ENCODE results near the gene LRRC27. TPM values are rescaled to one million over a fixed set of nuclear protein-coding genes. Genes with fewer than 3 reads are reported as not detected.
"Not testable (repeated sequence)": the region's sequence is repeated elsewhere in the genome, so short reads cannot be mapped to it uniquely, and the experiment has no call there.

Gene LRRC27
- total and polyA plus RNA-seq, 7 donors, result 2.2 to 8.3 (median 2.5) TPM

GRCh38 chr10:132311338-132311939 is 20.6 kb upstream of the LRRC27 start:
- H3K9me3 ChIP-seq, result no peaks in the 10 kb centered on the region
- H3K27ac ChIP-seq, result no peak overlapping the region
- intact Hi-C loops (cut with DNase I), result no loop called here
- TF ChIP-seq CTCF (IDR thresholded peaks at IDR 0.05), result no peak
- DNase-seq, result no peak
- no peak overlapping the region for H3K4me3 ChIP-seq
- peaks cover 11% of the 10 kb centered on the region for H3K4me1 ChIP-seq
- no peaks in the 10 kb centered on the region for H3K36me3 ChIP-seq (ENCODE audit: insufficient read depth in 1 of 2, low read depth in 1 of 2)
- 67 to 70% (median 68%) methylated on average over 18 of the region's 18 CpGs for WGBS, 3 donors
- no peak for ATAC-seq
- peaks cover 0 to 11% (median 0%) of the 10 kb centered on the region in 3 donors for H3K27me3 ChIP-seq (ENCODE audit: insufficient read depth in 3 of 3, low read length in 2 of 3)

GRCh38 chr10:132313305-132313704 is 18.7 kb upstream of the LRRC27 start:
- H3K27ac ChIP-seq, result no peak overlapping the region
- no peak for ATAC-seq
- peaks cover 0 to 3% (median 0%) of the 10 kb centered on the region in 3 donors for H3K27me3 ChIP-seq (ENCODE audit: insufficient read depth in 3 of 3, low read length in 2 of 3)
- H3K4me3 ChIP-seq, result no peak overlapping the region
- WGBS, 3 donors, result 88 to 91% (median 89%) methylated on average over 12 of the region's 12 CpGs
- peaks cover 4% of the 10 kb centered on the region for H3K4me1 ChIP-seq
- H3K36me3 ChIP-seq (ENCODE audit: insufficient read depth in 1 of 2, low read depth in 1 of 2), result no peaks in the 10 kb centered on the region
- no peaks in the 10 kb centered on the region for H3K9me3 ChIP-seq
- intact Hi-C loops (cut with DNase I), result no loop called here
- TF ChIP-seq CTCF (IDR thresholded peaks at IDR 0.05), result no peak
- DNase-seq, result no peak

- DNase-seq, result no peak
- Histone ChIP-seq H3K27ac (no peak overlapping the region), H3K9me3 (no peaks in the 10 kb centered on the region), H3K4me1 (peaks cover under 1% of the 10 kb centered on the region), H3K27me3 (ENCODE audit: insufficient read depth in 3 of 3, low read length in 2 of 3) (peaks cover 0 to 1% (median 0%) of the 10 kb centered on the region in 3 donors), H3K36me3 (ENCODE audit: insufficient read depth in 1 of 2, low read depth in 1 of 2) (no peaks in the 10 kb centered on the region), H3K4me3 (no peak overlapping the region)
- no peak for ATAC-seq
- 93 to 96% (median 95%) methylated on average over 6 of the region's 6 CpGs for WGBS, 3 donors
- intact Hi-C loops (cut with DNase I), result no loop called here
- TF ChIP-seq CTCF (IDR thresholded peaks at IDR 0.05), result no peak
Observed at GRCh38 chr10:132313865-132314264, 18.1 kb upstream of the LRRC27 start.

GRCh38 chr10:132314336-132314735 is 17.7 kb upstream of the LRRC27 start:
- ATAC-seq (no peak), DNase-seq (no peak)
- no peak for TF ChIP-seq CTCF (IDR thresholded peaks at IDR 0.05)
- Histone ChIP-seq H3K27me3 (ENCODE audit: insufficient read depth in 3 of 3, low read length in 2 of 3) (no peaks in the 10 kb centered on the region), H3K27ac (no peak overlapping the region), H3K4me1 (peaks cover under 1% of the 10 kb centered on the region), H3K4me3 (no peak overlapping the region), H3K9me3 (no peaks in the 10 kb centered on the region), H3K36me3 (ENCODE audit: insufficient read depth in 1 of 2, low read depth in 1 of 2) (no peaks in the 10 kb centered on the region)
- WGBS, 3 donors, result 98 to 99% (median 99%) methylated on average over 4 of the region's 4 CpGs
- intact Hi-C loops (cut with DNase I), result no loop called here

GRCh38 chr10:132314881-132315280 is 17.1 kb upstream of the LRRC27 start:
- H3K27ac ChIP-seq; H3K4me1 ChIP-seq; H3K9me3 ChIP-seq; DNase-seq; ATAC-seq; intact Hi-C loops (cut with DNase I); H3K36me3 ChIP-seq (ENCODE audit: insufficient read depth in 1 of 2, low read depth in 1 of 2); H3K4me3 ChIP-seq; H3K27me3 ChIP-seq (ENCODE audit: insufficient read depth in 3 of 3, low read length in 2 of 3): not testable (repeated sequence)
- WGBS, 3 donors, result 94 to 96% (median 95%) methylated on average over 8 of the region's 8 CpGs
